A549 treated with dexamethasone at 1 μM for 4 hours (cell line): ENCODE results near the gene CAPN2. TPM values are rescaled to one million over a fixed set of nuclear protein-coding genes. Genes with fewer than 3 reads are reported as not detected.

Experiments used
- total RNA-seq: library from RNA; stranded (reverse); fragments of 200-300 nt; extraction: Qiagen RNA extraction; gene quantifications from 5 replicates; pipeline ENCODE4 v1.2.3, GENCODE V29; 2022

CAPN2 gene
- total RNA-seq, result 414 to 456 TPM (median 433 TPM) in 5 replicates

GRCh38 chr1:223712194-223712849 is at the start of gene CAPN2:
Gene CAPN2, plus strand, starts transcription at chr1:223712539. Its CDS starts 102 bp downstream, at chr1:223712641.

DNA sequence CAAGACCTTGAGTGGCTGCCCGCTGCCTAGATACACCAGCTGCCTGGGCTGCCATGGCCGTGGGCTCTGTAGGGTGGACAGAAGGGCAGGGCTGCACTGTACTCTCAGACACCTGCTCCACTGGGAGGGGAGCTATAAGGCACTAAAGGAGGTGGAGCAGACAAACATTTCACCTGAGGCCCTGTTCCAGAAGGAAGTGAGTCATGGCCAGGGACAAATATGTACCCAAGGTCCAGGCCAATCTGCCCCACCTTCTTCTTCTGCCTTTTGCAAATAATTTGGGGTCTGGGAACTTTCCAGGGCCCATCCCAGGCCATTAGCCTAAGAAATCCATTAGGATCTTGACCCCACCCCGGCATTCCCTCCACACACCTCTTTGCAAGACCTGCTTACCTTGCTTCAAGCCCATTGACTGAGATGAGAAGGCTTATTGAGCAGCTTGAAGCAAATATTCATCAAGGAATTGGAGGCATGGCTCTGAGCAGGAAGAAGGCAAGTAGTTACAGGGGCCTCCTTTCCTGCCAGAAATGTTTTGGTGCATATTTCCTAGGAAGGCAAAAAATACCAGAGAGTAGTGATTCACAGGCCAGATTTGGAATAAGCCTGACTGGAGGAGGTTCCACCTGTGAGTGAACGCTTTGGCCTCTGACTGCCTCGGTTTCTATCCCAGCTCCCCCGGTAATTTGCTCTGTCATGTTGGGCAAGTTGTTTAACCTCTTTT is 46.6 kb upstream of the CAPN2 start, which contains the start of gene CAPN8:
TSS of gene CAPN8 (minus strand) at position 110 of the 721 bp plus-strand sequence. CDS start at position 55, 55 bp downstream.

Other genes with a start within 250 kb of the CAPN2 start
- gene CAPN8, start 46.8 kb upstream of the CAPN2 start, total RNA-seq, result 0.81 to 2.0 TPM (median 2.0 TPM) in 5 replicates
- gene TP53BP2, start 133.4 kb downstream of the CAPN2 start, total RNA-seq, result 27.6 to 33.9 TPM (median 32.9 TPM) in 5 replicates